NT2/D1 (cell line): ENCODE results near the gene PACS2.

Source experiments
- DNase-seq: peaks from one replicate; pipeline ENCODE4 v3.0.0-alpha.2; 2011; ENCODE audit warnings: low read depth, low spot score
- H3K27me3 ChIP-seq: 2 replicates; pipeline ENCODE4 v1.6.0; 2011; ENCODE audit warnings: mild to moderate bottlenecking; ENCODE audit not compliant: insufficient read length, insufficient read depth
- H3K36me3 ChIP-seq: 2 replicates; pipeline ENCODE4 v1.6.1; 2011; ENCODE audit warnings: mild to moderate bottlenecking, low read length, mixed read lengths; ENCODE audit not compliant: insufficient read depth, insufficient read length
- H3K4me1 ChIP-seq: 2 replicates; pipeline ENCODE4 v1.5.1; 2011; ENCODE audit not compliant: insufficient read depth, insufficient read length
- H3K4me3 ChIP-seq: 2 replicates; pipeline ENCODE4 v1.5.1; 2011; ENCODE audit warnings: low read depth; ENCODE audit not compliant: insufficient read length
- H3K9ac ChIP-seq: 2 replicates; pipeline ENCODE4 v1.6.0; 2011; ENCODE audit warnings: low read depth; ENCODE audit not compliant: insufficient read length
- H3K9me3 ChIP-seq: 2 replicates; pipeline ENCODE4 v1.5.1; 2011; ENCODE audit warnings: mild to moderate bottlenecking, low read length; ENCODE audit not compliant: insufficient read depth
- SUZ12 ChIP-seq: IDR thresholded peaks from 2 replicates; pipeline ENCODE4 v1.6.1; 2011; ENCODE audit not compliant: insufficient read length, insufficient read depth; ENCODE audit errors: extremely low read depth
- YY1 ChIP-seq: IDR thresholded peaks from 2 replicates; pipeline ENCODE4 v1.6.1; 2011; ENCODE audit not compliant: insufficient read length, insufficient read depth
- ZNF274 ChIP-seq: IDR thresholded peaks from 2 replicates; pipeline ENCODE4 v1.6.1; 2011; ENCODE audit warnings: mild to moderate bottlenecking, low read depth, low read length

The PACS2 gene

GRCh38 chr14:105322791-105323556 lies 8.4 kb downstream of the PACS2 start:
- no peaks in the 10 kb centered on the region for H3K27me3 ChIP-seq
- H3K4me1 ChIP-seq: peaks cover 23% of the 10 kb centered on the region
- no peak overlapping the region for H3K4me3 ChIP-seq
- H3K9me3 ChIP-seq: no peaks in the 10 kb centered on the region
- TF ChIP-seq ZNF274 (no peak), YY1 (no peak), SUZ12 (no peak)
- DNase-seq: no peak
- no peaks in the 10 kb centered on the region for H3K36me3 ChIP-seq
- no peak overlapping the region for H3K9ac ChIP-seq

- Histone ChIP-seq H3K36me3 (no peaks in the 10 kb centered on the region), H3K4me1 (peaks cover 26% of the 10 kb centered on the region), H3K9ac (peak overlapping the region; percentile 59), H3K4me3 (no peak overlapping the region), H3K27me3 (no peaks in the 10 kb centered on the region), H3K9me3 (no peaks in the 10 kb centered on the region)
- DNase-seq: no peak
- no peak for TF ChIP-seq YY1
- no peak for TF ChIP-seq ZNF274
- no peak for TF ChIP-seq SUZ12
Observed at GRCh38 chr14:105323663-105324062, 9.1 kb downstream of the PACS2 start.

GRCh38 chr14:105324080-105324778 lies 9.7 kb downstream of the PACS2 start:
- peaks cover 26% of the 10 kb centered on the region for H3K4me1 ChIP-seq
- peak overlapping the region; percentile 59 for H3K9ac ChIP-seq
- H3K9me3 ChIP-seq: no peaks in the 10 kb centered on the region
- H3K4me3 ChIP-seq: no peak overlapping the region
- no peak for DNase-seq
- TF ChIP-seq ZNF274 (no peak), YY1 (no peak), SUZ12 (no peak)
- H3K36me3 ChIP-seq: no peaks in the 10 kb centered on the region
- H3K27me3 ChIP-seq: no peaks in the 10 kb centered on the region

- no peak for DNase-seq
- no peak overlapping the region for H3K4me3 ChIP-seq
- H3K36me3 ChIP-seq: no peaks in the 10 kb centered on the region
- no peaks in the 10 kb centered on the region for H3K27me3 ChIP-seq
- H3K9ac ChIP-seq: no peak overlapping the region
- no peaks in the 10 kb centered on the region for H3K9me3 ChIP-seq
- TF ChIP-seq YY1 (no peak), SUZ12 (no peak), ZNF274 (no peak)
- peaks cover 29% of the 10 kb centered on the region for H3K4me1 ChIP-seq
Observed at GRCh38 chr14:105324871-105325270, 10.3 kb downstream of the PACS2 start.

GRCh38 chr14:105325303-105325702 lies 10.8 kb downstream of the PACS2 start:
- Histone ChIP-seq H3K36me3 (no peaks in the 10 kb centered on the region), H3K27me3 (no peaks in the 10 kb centered on the region), H3K4me3 (no peak overlapping the region), H3K4me1 (peaks cover 29% of the 10 kb centered on the region), H3K9me3 (no peaks in the 10 kb centered on the region), H3K9ac (peak overlapping the region; percentile 42)
- DNase-seq: no peak
- TF ChIP-seq SUZ12 (no peak), ZNF274 (no peak), YY1 (no peak)

- Histone ChIP-seq H3K4me1 (peaks cover 32% of the 10 kb centered on the region), H3K9ac (no peak overlapping the region), H3K9me3 (no peaks in the 10 kb centered on the region), H3K4me3 (no peak overlapping the region), H3K27me3 (no peaks in the 10 kb centered on the region), H3K36me3 (no peaks in the 10 kb centered on the region)
- DNase-seq: no peak
- no peak for TF ChIP-seq SUZ12
Observed at GRCh38 chr14:105325716-105326567, 11.4 kb downstream of the PACS2 start.

GRCh38 chr14:105326568-105326867 lies 12.0 kb downstream of the PACS2 start:
- Histone ChIP-seq H3K4me3 (no peak overlapping the region), H3K9me3 (no peaks in the 10 kb centered on the region), H3K36me3 (no peaks in the 10 kb centered on the region), H3K9ac (peak overlapping the region; percentile 50), H3K4me1 (peaks cover 32% of the 10 kb centered on the region), H3K27me3 (no peaks in the 10 kb centered on the region)
- no peak for DNase-seq
- TF ChIP-seq SUZ12: no peak
- TF ChIP-seq ZNF274: no peak
- TF ChIP-seq YY1: no peak
